Mammary epithelial cell (primary cell): ENCODE results near the gene OTP.

Source experiments
- CTCF ChIP-seq, 2 donors: IDR thresholded peaks in 1 of 2; conservative IDR thresholded peaks in 1 of 2; 2 replicates each; pipeline ENCODE4 v1.5.1; 2011 to 2012; ENCODE audit warnings: inconsistent platforms in 2 of 2, low read length in 2 of 2, mild to moderate bottlenecking in 2 of 2, control low read depth in 1 of 2, low read depth in 1 of 2; ENCODE audit not compliant: insufficient read depth in 1 of 2; ENCODE audit errors: extremely low read depth in 1 of 2
- EZH2 ChIP-seq: IDR thresholded peaks from 2 replicates; pipeline ENCODE4 v1.6.1; 2012; ENCODE audit warnings: low read length, inconsistent platforms, borderline replicate concordance

- TF ChIP-seq CTCF (conservative IDR thresholded peaks at IDR 0.05 in 1 of 2, IDR thresholded peaks at IDR 0.05 in 1 of 2; ENCODE audit: extremely low read depth in 1 of 2, insufficient read depth in 1 of 2, low read depth in 1 of 2, low read length in 2 of 2) (peak; percentile 36 to 51), EZH2 (no peak)
Measured at GRCh38 chr5:77620405-77620804, 18.1 kb downstream of the OTP start.
